Stomach (tissue), 4 donors: ENCODE measurements around the gene TMEM51.

ENCODE experiments used
- CTCF ChIP-seq, 7 experiments: fragments of 450-650 bp in 4 of 7; fragments of 200-600 bp in 3 of 7; sonication (generic) in 3 of 7; IDR thresholded peaks; one replicate each; pipeline ENCODE4 v1.5.1; 2016 to 2019; ENCODE audit warnings: antibody characterized with exemption in 7 of 7, control low read depth in 2 of 7, mild to moderate bottlenecking in 1 of 7
- EP300 ChIP-seq: sonication (generic); formaldehyde crosslinking; IDR thresholded peaks from one replicate; pipeline ENCODE4 v1.6.1; 2017; ENCODE audit warnings: antibody characterized with exemption
- POLR2A ChIP-seq, 4 donors: fragments of 450-650 bp; IDR thresholded peaks; one replicate each; pipeline ENCODE4 v1.6.1; 2016; ENCODE audit warnings: antibody characterized with exemption in 4 of 4, control low read depth in 2 of 4, mild to moderate bottlenecking in 1 of 4, moderate library complexity in 1 of 4
- POLR2AphosphoS5 ChIP-seq, 3 donors: sonication (generic); formaldehyde crosslinking; IDR thresholded peaks; one replicate each; pipeline ENCODE4 v1.6.1; 2016; ENCODE audit warnings: antibody characterized with exemption in 3 of 3

- no peak for TF ChIP-seq CTCF (IDR thresholded peaks at IDR 0.05)
- TF ChIP-seq POLR2AphosphoS5 (IDR thresholded peaks at IDR 0.05), result peak in 1 of 3 donors; percentile 25
- TF ChIP-seq POLR2A (IDR thresholded peaks at IDR 0.05), result no peak
- TF ChIP-seq EP300, result no peak
These were observed 67.4 kb downstream of the TMEM51 start for GRCh38 chr1:15220825-15221431.
